Measurements from ENCODE around the gene EPC1. TPM values are rescaled to one million over a fixed set of nuclear protein-coding genes. Genes with fewer than 3 reads are reported as not detected.

The EPC1 gene
- total and polyA plus RNA-seq, 10 donors: 16.0 to 69.2 (median 57.4) TPM

GRCh38 chr10:32341596-32341995, 5.4 kb downstream of the EPC1 start:
- Histone ChIP-seq H3K36me3 (peaks cover 0 to 19% (median 2%) of the 10 kb centered on the region in 6 donors), H3K4me1 (peaks cover 67 to 97% (median 93%) of the 10 kb centered on the region in 6 donors), H3K27ac (no peak overlapping the region), H3K4me3 (no peak overlapping the region), H3K9me3 (no peaks in the 10 kb centered on the region), H3K27me3 (replicated peaks in 1 of 7) (no peaks in the 10 kb centered on the region)
- TF ChIP-seq, protein P1, sequence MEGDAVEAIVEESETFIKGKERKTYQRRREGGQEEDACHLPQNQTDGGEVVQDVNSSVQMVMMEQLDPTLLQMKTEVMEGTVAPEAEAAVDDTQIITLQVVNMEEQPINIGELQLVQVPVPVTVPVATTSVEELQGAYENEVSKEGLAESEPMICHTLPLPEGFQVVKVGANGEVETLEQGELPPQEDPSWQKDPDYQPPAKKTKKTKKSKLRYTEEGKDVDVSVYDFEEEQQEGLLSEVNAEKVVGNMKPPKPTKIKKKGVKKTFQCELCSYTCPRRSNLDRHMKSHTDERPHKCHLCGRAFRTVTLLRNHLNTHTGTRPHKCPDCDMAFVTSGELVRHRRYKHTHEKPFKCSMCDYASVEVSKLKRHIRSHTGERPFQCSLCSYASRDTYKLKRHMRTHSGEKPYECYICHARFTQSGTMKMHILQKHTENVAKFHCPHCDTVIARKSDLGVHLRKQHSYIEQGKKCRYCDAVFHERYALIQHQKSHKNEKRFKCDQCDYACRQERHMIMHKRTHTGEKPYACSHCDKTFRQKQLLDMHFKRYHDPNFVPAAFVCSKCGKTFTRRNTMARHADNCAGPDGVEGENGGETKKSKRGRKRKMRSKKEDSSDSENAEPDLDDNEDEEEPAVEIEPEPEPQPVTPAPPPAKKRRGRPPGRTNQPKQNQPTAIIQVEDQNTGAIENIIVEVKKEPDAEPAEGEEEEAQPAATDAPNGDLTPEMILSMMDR (IDR thresholded peaks at IDR 0.05 in 8 of 11, conservative IDR thresholded peaks at IDR 0.05 in 3 of 11): no peak
- TF ChIP-seq POLR2A (IDR thresholded peaks at IDR 0.05): no peak
- TF ChIP-seq POLR2AphosphoS5 (IDR thresholded peaks at IDR 0.05): no peak
- WGBS, 5 donors: 62 to 95% (median 89%) methylated on average over 1 of the region's 1 CpG
- DNase-seq: no peak
- intact Hi-C loops (cut with DNase I; ENCODE audit: low total_unique reads): no loop called here

DNA sequence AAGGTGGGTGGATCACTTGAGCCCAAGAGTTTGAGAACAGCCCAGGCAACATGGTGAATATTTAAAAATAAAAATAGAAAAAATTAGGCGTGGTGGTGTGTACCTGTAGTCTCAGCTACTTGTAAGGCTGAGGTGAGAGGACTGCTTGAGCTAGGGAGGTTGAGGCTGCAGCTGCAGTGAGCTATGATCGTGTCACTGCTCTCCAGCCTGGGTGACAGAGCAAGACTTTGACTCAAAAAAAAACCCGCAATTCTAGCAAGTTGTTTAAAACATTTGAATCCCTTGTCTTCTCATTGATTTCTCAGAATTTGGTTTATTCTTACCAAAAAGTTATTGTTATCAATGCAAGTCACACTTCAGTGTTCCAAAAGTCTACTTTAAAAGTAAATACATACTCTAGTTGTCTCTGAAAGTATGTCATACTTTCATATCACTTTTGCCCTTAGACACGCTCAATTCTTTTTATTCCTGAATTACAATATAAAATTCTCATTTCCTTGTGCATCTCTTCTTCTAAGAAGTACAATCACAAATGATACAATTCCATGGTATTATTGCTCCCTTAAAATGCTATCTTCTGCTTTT, 6.3 kb downstream of the EPC1 start:
- TF ChIP-seq POLR2A (IDR thresholded peaks at IDR 0.05) (no peak), POLR2AphosphoS5 (IDR thresholded peaks at IDR 0.05) (no peak)
- TF ChIP-seq, protein P1 (IDR thresholded peaks at IDR 0.05 in 8 of 11, conservative IDR thresholded peaks at IDR 0.05 in 3 of 11): no peak
- Histone ChIP-seq H3K36me3 (peaks cover 0 to 19% (median 2%) of the 10 kb centered on the region in 6 donors), H3K27me3 (replicated peaks in 1 of 7) (no peaks in the 10 kb centered on the region), H3K27ac (no peak overlapping the region), H3K9me3 (no peaks in the 10 kb centered on the region), H3K4me1 (peaks cover 70 to 100% (median 97%) of the 10 kb centered on the region in 6 donors), H3K4me3 (no peak overlapping the region)
- DNase-seq: no peak
- 47 to 57% (median 53%) methylated on average over 4 of the region's 4 CpGs for WGBS, 5 donors
- intact Hi-C loops (cut with DNase I; ENCODE audit: low total_unique reads): no loop called here

- TF ChIP-seq POLR2AphosphoS5 (IDR thresholded peaks at IDR 0.05) (no peak), POLR2A (IDR thresholded peaks at IDR 0.05) (no peak)
- TF ChIP-seq, protein P1 (IDR thresholded peaks at IDR 0.05 in 8 of 11, conservative IDR thresholded peaks at IDR 0.05 in 3 of 11): no peak
- H3K36me3 ChIP-seq: peaks cover 0 to 3% (median 0%) of the 10 kb centered on the region in 6 donors
- no peak overlapping the region for H3K4me3 ChIP-seq
- H3K27me3 ChIP-seq (replicated peaks in 1 of 7): no peaks in the 10 kb centered on the region
- WGBS, 5 donors: 86 to 95% (median 93%) methylated on average over 3 of the region's 3 CpGs
- intact Hi-C loops (cut with DNase I; ENCODE audit: low total_unique reads): no loop called here
- H3K9me3 ChIP-seq: no peaks in the 10 kb centered on the region
- peaks cover 59 to 100% (median 96%) of the 10 kb centered on the region in 6 donors for H3K4me1 ChIP-seq
- H3K27ac ChIP-seq: peak overlapping the region in 1 of 8 donors; percentile 5
- no peak for DNase-seq
Observed at GRCh38 chr10:32338262-32338661, 8.7 kb downstream of the EPC1 start.

DNA sequence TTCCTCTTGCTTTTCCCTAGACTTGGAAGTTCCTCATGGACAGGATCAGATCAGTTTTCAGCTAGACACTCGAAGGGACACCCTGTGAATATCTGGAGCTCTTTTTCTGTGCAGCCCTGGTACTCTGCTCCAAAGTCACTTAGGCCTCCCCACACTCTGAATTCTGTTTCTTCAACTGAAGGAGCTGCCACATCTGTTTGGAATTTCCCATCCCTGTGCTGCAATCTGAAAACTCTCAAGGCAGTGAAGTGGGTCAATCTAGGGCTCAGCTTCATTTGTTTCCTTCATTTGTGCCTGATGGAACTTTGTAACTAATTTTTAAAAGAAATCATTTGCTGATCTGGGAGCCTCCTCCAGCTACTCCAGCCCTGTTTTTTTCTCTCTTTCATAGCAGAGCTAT, 9.6 kb downstream of the EPC1 start:
- 74 to 95% (median 87%) methylated on average over 1 of the region's 1 CpG for WGBS, 5 donors
- Histone ChIP-seq H3K36me3 (peaks cover 0 to 5% (median 0%) of the 10 kb centered on the region in 6 donors), H3K4me1 (peaks cover 59 to 100% (median 96%) of the 10 kb centered on the region in 6 donors), H3K27ac (no peak overlapping the region), H3K27me3 (replicated peaks in 1 of 7) (no peaks in the 10 kb centered on the region), H3K9me3 (no peaks in the 10 kb centered on the region), H3K4me3 (no peak overlapping the region)
- TF ChIP-seq POLR2A (IDR thresholded peaks at IDR 0.05) (no peak), POLR2AphosphoS5 (IDR thresholded peaks at IDR 0.05) (no peak)
- TF ChIP-seq, protein P1 (IDR thresholded peaks at IDR 0.05 in 8 of 11, conservative IDR thresholded peaks at IDR 0.05 in 3 of 11): no peak
- intact Hi-C loops (cut with DNase I; ENCODE audit: low total_unique reads): no loop called here
- no peak for DNase-seq
